Breast epithelium (tissue), 3 donors: ENCODE measurements around the gene U2AF1L4.

Source experiments
- POLR2AphosphoS5 ChIP-seq, 3 donors: sonication (generic); formaldehyde crosslinking; IDR thresholded peaks; one replicate each; pipeline ENCODE4 v1.6.1; 2017; ENCODE audit warnings: antibody characterized with exemption in 3 of 3
- TF ChIP-seq, protein P1 (sequence below), 3 donors: fragments of 450-650 bp; IDR thresholded peaks; one replicate each; pipeline ENCODE4 v1.5.1; 2016 to 2017; ENCODE audit warnings: antibody characterized with exemption in 3 of 3, mild to moderate bottlenecking in 3 of 3, moderate library complexity in 3 of 3

DNA sequence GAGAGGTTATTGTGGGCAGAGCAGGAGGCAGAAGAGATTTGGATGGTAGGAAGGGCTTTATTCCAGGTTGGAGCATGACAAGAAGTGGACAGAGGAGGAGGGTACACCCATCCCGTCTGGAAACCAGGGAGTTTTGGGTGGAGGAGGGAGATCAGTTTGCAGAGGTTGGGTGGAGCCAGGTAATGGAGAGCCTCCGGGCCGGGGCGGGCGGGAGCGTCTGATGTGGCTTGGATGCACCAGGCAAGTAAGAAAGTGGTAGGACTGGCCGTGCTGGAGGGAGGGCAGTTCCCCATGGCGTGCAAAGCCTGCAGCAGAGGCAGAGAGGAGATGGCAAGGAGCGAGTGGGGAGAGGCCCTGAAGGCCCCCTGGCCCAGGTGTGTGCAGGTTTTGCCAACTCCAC is 13.9 kb downstream of the U2AF1L4 start:
- TF ChIP-seq, protein P1, sequence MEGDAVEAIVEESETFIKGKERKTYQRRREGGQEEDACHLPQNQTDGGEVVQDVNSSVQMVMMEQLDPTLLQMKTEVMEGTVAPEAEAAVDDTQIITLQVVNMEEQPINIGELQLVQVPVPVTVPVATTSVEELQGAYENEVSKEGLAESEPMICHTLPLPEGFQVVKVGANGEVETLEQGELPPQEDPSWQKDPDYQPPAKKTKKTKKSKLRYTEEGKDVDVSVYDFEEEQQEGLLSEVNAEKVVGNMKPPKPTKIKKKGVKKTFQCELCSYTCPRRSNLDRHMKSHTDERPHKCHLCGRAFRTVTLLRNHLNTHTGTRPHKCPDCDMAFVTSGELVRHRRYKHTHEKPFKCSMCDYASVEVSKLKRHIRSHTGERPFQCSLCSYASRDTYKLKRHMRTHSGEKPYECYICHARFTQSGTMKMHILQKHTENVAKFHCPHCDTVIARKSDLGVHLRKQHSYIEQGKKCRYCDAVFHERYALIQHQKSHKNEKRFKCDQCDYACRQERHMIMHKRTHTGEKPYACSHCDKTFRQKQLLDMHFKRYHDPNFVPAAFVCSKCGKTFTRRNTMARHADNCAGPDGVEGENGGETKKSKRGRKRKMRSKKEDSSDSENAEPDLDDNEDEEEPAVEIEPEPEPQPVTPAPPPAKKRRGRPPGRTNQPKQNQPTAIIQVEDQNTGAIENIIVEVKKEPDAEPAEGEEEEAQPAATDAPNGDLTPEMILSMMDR (IDR thresholded peaks at IDR 0.05) = no peak
- TF ChIP-seq POLR2AphosphoS5 (IDR thresholded peaks at IDR 0.05) = no peak
